ENCODE data around the gene NFYC.

NFYC gene

DNA sequence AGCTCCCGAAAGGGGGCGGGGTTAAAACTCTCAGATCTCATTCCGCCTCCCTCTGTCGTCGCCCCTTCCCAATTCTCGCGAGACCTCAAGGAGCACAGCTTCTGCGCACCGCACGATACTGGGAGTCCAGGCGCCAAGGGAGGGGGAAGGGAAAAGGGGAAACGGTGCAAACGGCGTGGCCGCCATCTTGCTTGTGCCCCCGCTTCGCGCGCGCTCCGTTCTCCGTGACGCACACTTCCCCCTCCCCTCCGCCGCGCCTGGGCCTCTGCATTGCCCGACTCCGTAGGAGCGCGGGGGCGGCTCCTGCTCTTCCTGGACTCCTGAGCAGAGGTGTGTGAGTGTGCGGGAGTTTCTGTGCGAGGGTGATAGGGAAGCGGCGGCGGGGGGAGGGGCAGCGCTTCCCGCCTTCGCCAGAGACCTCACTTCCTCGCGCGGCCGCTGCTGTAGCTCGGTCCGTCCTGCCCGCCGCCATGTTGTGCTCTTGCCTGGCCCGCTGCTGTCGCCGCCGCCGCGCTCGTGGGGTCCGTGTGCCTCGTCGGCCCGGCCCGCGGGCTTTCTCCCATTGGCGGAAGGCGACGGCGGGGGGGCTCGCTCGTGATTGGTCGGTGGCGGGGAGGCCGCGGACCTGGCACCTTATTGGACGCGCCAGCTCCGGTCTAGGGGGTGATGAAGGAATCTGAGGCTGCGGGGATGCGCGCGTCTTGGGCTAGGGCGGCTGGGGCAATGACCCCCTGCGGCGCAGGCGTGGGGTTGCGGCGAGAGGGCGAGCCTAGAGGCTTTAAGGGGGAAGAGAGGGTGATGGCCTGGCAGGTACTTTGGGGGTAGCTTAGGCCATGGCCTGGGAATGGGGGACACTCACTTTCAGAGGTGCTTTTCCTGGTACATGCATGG lies at the start of gene NFYC:
Gene NFYC (plus strand): TSS at position 167 of the 891 bp plus-strand sequence. CDS start 47,140 bp downstream, outside the sequence.
- TF ChIP-seq JUND (IDR thresholded peaks at IDR 0.05; ENCODE audit: low read depth) = no peak
- in situ Hi-C loops (cut with HindIII; ENCODE audit: low pct_unique_long_range_greater_than_20kb, low sequenced_read_pairs) = no loop called here
- peak; percentile 79 to 98 for DNase-seq (ENCODE audit: low read depth in 1 of 2, low spot score in 1 of 2)

DNA sequence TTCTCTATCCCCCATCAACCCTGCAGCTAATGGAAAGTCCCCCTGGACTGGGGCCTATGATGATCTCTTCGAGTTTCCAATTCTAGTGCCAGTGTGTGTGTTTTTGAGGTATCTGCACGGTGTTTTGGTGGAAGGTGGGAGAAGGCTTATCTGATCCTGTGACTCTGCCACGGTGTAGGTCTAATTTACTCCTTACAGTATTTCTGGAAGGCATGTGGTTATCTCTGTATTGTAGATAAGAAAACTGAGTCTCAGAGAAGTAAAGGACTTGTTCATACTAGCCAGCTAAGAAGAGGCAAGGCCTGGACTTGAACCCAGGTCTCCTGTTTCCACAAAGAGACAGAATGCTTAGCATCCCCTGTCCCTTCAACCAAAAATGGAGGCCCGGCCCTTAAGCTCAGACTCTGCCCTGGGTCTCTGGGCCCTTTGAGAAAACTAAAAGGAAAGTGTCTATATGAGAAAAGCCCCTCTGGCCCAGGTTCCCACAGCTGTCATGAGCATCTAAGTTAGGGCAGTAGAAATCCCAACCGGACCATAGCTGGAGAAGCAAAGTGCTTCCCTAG lies 46.3 kb upstream of the NFYC start:
- in situ Hi-C loops (cut with HindIII; ENCODE audit: low pct_unique_long_range_greater_than_20kb, low sequenced_read_pairs) = no loop called here
- TF ChIP-seq JUND (IDR thresholded peaks at IDR 0.05; ENCODE audit: low read depth) = no peak
- no peak for DNase-seq (ENCODE audit: low read depth in 1 of 2, low spot score in 1 of 2)

DNA sequence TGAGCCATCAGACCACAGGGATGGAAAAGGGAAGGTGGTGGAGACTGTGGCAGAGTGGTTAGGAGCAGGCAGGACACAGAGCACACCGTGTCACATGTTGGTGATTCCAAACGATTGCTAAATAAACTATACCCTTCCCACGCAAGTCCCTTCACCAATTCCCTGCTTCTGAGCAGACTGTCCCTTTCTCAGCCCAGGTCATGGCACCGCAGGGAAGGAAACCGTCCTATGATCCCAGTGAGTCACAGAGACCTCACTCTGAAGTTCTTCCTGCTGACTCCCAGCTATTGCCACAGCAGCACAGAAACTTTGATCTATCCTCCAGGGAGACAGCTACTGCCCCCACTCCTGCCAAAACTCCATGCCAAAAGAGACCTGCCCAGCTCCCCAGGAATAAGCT lies 45.2 kb upstream of the NFYC start:
- DNase-seq (ENCODE audit: low read depth in 1 of 2, low spot score in 1 of 2) = no peak
- in situ Hi-C loops (cut with HindIII; ENCODE audit: low pct_unique_long_range_greater_than_20kb, low sequenced_read_pairs) = no loop called here
- TF ChIP-seq JUND (IDR thresholded peaks at IDR 0.05; ENCODE audit: low read depth) = no peak

DNA sequence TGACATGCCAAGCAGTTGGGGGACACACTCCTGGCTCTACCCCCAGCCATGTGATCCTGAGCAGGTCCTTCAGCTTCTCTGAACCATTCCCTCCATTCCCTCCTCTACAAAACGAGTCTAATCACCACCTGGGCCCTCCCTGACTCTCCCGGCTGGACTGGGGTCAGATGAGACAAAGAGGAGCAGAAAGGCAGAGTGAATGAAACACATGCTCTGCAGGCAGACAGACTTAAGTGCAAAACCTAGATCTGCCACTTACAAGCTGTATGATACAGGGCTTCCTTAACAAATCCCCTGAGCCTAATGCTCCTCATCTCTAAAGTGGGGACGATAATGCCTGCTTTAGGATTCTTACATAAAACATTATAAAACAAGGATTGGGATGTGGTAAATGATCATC lies 43.3 kb upstream of the NFYC start:
- TF ChIP-seq JUND (IDR thresholded peaks at IDR 0.05; ENCODE audit: low read depth) = no peak
- in situ Hi-C loops (cut with HindIII; ENCODE audit: low pct_unique_long_range_greater_than_20kb, low sequenced_read_pairs) = no loop called here
- no peak for DNase-seq (ENCODE audit: low read depth in 1 of 2, low spot score in 1 of 2)

DNA sequence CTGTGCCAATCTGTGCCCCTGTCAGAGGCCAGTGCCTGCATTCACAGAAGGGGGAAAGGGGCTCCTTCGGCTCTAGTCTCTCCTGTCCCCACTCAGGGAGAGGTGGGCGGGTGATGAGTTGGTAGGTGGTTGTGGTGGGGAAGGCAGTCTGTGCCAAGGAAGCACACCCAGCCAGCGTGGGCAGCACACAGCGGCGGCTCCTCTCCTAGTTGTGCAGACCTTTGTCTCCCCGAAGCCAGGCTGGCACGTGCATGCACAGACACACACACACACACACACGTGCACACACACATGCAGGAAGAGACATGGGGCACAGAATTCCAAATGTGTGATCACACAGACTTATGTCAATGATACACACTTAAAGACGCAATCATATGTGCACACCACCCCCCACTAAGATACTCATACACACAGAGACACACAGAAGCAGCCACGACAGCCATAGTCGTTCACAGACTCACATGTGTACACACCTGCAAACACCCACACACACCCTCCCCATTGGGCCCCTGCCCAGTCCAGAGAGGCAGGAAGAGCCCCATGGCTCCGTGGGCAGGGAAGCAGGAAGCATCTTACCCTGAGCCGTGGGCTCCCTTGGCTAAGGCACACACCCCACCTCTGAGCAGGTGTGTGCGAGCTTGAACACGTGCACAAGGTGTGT lies 42.4 kb upstream of the NFYC start:
- TF ChIP-seq JUND (IDR thresholded peaks at IDR 0.05; ENCODE audit: low read depth) = no peak
- in situ Hi-C loops (cut with HindIII; ENCODE audit: low pct_unique_long_range_greater_than_20kb, low sequenced_read_pairs) = no loop called here
- DNase-seq (ENCODE audit: low read depth in 1 of 2, low spot score in 1 of 2) = no peak

DNA sequence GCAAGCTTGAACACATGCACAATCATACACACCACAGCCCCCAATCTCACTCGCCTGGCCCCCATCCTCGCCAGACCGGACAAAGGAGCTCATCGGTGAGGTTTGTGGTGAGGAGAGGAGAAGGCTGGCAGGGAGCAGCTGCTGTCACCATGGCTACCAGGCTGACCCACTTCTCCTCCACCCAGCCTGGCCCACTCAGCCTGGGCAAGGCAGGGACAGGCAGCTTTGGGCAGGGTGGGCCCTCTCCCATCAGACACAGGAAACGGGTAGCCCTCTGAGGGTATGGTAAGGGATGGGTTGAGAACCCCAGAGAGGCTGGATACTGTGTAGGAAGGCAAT lies 41.9 kb upstream of the NFYC start:
- no peak for TF ChIP-seq JUND (IDR thresholded peaks at IDR 0.05; ENCODE audit: low read depth)
- no peak for DNase-seq (ENCODE audit: low read depth in 1 of 2, low spot score in 1 of 2)
- in situ Hi-C loops (cut with HindIII; ENCODE audit: low pct_unique_long_range_greater_than_20kb, low sequenced_read_pairs) = no loop called here

DNA sequence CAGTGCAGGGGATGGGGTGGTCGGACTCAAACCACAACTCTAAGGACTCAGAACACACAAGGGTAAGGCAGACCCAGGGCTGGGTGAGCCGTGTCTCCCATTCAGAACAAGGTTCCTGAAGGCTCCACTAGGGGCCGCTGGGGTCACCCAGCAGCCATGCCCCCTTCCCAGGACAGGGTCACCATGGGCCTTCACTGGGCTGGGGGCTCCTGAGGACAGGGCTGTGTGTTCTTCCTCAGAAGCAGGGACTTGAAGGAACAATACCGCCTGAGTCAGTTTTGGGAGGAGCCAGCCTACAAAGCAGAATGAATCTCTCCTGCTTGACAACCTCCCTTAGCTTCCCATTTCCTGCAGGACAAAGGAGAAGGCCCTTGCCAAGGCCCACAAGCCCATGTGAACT lies 41.4 kb upstream of the NFYC start:
- no peak for TF ChIP-seq JUND (IDR thresholded peaks at IDR 0.05; ENCODE audit: low read depth)
- no peak for DNase-seq (ENCODE audit: low read depth in 1 of 2, low spot score in 1 of 2)
- in situ Hi-C loops (cut with HindIII; ENCODE audit: low pct_unique_long_range_greater_than_20kb, low sequenced_read_pairs) = no loop called here

DNA sequence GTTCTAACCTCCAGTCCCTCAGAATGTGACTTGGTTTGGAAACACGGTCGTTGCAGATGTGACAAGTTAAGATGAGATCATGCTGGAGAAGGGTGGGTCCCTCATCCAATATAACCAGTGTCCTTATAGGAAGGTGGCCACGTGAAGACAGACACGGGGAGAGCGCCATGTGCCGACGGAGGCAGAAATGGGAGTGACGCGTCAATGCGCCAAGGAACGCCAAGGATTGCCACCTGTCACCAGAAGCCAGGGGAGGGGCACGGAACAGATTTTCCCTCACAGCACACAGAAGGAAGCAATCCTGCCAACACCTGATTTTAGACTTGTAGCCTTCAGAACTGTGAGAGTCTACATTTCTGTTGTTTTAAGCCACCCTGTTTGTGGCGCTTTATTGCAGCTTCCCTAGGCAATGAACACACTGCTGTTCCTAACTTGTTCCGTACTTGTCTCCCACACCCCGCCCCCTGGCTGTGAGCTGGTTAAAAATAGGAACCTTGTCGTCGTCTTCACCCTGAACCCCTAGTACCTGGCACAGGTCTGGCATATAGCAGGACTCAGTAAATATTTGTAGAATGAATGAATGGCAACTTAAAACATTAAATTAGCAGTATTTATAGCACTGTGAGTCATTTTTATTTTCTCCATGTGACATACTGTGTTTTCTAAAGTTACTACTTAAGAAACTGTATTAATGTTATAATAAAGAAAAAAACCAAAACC lies 40.2 kb upstream of the NFYC start:
- in situ Hi-C loops (cut with HindIII; ENCODE audit: low pct_unique_long_range_greater_than_20kb, low sequenced_read_pairs) = no loop called here
- DNase-seq (ENCODE audit: low read depth in 1 of 2, low spot score in 1 of 2) = peak in 1 of 2 experiments; percentile 32
- no peak for TF ChIP-seq JUND (IDR thresholded peaks at IDR 0.05; ENCODE audit: low read depth)

DNA sequence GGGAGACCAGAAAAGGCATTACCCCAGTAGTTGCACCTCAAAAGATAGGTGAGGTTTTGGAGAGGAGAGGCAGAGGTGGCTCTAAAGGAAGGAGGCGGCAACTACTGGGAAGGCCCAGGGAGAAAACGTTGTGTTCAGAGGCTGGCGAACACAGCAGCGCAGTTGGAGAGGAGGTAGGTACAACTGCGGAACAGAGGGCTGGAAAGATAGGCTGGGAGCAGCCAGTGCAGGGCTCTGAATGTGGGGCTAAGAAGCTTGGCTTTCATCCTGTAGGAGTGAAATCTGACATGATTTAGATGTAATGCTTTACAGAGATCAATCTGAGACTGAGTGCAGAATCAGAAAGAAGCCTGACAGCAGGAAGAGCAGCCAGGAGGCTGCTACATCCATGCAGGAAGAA lies 39.0 kb upstream of the NFYC start:
- in situ Hi-C loops (cut with HindIII; ENCODE audit: low pct_unique_long_range_greater_than_20kb, low sequenced_read_pairs) = no loop called here
- no peak for DNase-seq (ENCODE audit: low read depth in 1 of 2, low spot score in 1 of 2)
- TF ChIP-seq JUND (IDR thresholded peaks at IDR 0.05; ENCODE audit: low read depth) = no peak

DNA sequence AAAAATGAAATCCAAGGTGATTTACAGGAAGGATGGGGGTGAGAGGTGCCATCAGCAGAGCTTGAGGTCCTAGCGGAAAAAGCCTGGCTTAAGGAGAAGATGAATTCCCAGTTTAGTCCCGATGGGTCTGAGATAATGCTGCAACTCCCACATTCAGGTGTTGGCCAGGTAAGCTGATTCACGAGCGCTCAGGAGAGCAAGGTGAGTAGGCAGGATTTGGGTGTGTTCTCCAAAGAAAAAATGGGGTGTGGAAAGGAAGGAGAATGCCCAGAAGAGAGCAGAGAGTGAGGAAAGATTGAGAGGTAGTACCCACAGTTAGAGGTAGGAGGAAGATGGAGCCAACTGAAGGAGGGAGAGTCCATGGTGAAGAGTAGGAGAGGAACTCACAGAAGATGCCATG lies 38.5 kb upstream of the NFYC start:
- TF ChIP-seq JUND (IDR thresholded peaks at IDR 0.05; ENCODE audit: low read depth) = no peak
- DNase-seq (ENCODE audit: low read depth in 1 of 2, low spot score in 1 of 2) = no peak
- in situ Hi-C loops (cut with HindIII; ENCODE audit: low pct_unique_long_range_greater_than_20kb, low sequenced_read_pairs) = no loop called here

DNA sequence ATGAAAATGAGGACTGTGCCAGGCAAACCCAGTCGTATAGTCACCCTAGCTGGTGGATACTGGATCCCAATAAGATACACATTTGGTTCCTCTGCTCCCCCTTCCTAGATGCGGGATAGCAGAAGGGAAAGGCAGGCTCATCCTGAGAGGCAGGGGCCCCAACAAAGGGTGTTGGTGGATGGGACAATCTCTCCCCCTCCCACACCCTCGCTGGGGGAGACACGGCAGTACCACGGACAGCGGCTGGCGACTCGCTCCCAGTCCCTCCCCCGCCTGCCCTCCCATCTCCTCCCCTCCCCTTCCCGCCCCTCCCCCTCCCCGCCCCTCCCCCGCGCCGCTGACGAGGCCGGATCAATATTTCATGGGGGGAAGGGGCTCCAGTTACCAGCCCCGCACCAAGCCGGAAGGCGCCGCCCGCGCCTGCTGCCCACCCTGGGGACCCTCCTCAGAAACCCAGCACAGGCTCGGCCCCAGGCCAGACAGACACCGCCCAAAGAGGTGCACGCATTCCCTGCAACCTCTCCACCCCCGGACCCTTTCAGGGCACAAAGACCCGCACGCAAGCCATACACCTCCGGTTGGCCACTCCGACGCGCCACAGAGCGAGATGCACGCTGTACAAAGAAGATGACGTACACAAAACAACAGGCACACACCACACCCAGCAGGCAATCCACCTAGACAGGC lies 37.5 kb upstream of the NFYC start:
- TF ChIP-seq JUND (IDR thresholded peaks at IDR 0.05; ENCODE audit: low read depth) = no peak
- peak in 1 of 2 experiments; percentile 30 for DNase-seq (ENCODE audit: low read depth in 1 of 2, low spot score in 1 of 2)
- in situ Hi-C loops (cut with HindIII; ENCODE audit: low pct_unique_long_range_greater_than_20kb, low sequenced_read_pairs) = no loop called here

DNA sequence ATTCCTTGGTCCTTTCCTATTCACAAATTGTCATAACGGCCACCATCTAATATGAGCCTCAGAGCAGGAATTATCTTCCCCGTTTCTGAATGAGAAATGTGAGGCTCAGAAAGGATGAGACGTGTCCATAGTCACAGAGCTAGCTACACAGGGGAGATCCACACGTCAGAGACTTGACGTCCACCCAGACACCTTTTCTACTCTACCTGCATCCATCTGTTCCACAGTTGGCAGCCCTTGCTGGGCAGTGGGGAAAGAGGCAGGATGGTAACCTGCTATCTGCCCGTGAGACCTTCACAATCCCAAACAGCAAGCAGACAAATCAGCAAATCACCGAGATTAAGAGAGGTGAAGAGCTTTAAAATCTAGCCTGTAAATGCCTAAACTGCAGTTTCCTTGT lies 34.5 kb upstream of the NFYC start:
- in situ Hi-C loops (cut with HindIII; ENCODE audit: low pct_unique_long_range_greater_than_20kb, low sequenced_read_pairs) = no loop called here
- DNase-seq (ENCODE audit: low read depth in 1 of 2, low spot score in 1 of 2) = no peak
- TF ChIP-seq JUND (IDR thresholded peaks at IDR 0.05; ENCODE audit: low read depth) = no peak
